ENCODE results near the gene PTH1R. TPM values are rescaled to one million over a fixed set of nuclear protein-coding genes. Genes with fewer than 3 reads are reported as not detected.
A peak's percentile ranks its signal among the peaks of the same experiment; 100 is the strongest.

Gene PTH1R
- total RNA-seq, 1 donor from 2014 or later: 36.4 TPM

GRCh38 chr3:46922871-46923558 lies 45.5 kb downstream of the PTH1R start:
- no peak overlapping the region for H3K4me3 Mint-ChIP-seq
- H3K36me3 Mint-ChIP-seq: peaks cover 38% of the 10 kb centered on the region
- H3K4me1 Mint-ChIP-seq: no peaks in the 10 kb centered on the region
- no peak for DNase-seq (ENCODE audit: low spot score in 2 of 2, unreplicated experiment in 2 of 2)
- H3K9me3 Mint-ChIP-seq: peaks cover 14% of the 10 kb centered on the region
- H3K27me3 Mint-ChIP-seq (ENCODE audit: low read depth): no peaks in the 10 kb centered on the region
- no peak for TF ChIP-seq CTCF (IDR thresholded peaks at IDR 0.05; ENCODE audit: unreplicated experiment)
- H3K27ac Mint-ChIP-seq: no peak overlapping the region

- DNase-seq (ENCODE audit: low spot score in 2 of 2, unreplicated experiment in 2 of 2): no peak
- Mint-ChIP-seq H3K4me1 (no peaks in the 10 kb centered on the region), H3K9me3 (peaks cover 14% of the 10 kb centered on the region), H3K27ac (no peak overlapping the region), H3K27me3 (ENCODE audit: low read depth) (no peaks in the 10 kb centered on the region), H3K4me3 (no peak overlapping the region), H3K36me3 (peaks cover 38% of the 10 kb centered on the region)
- peak; percentile 63 for TF ChIP-seq CTCF (IDR thresholded peaks at IDR 0.05; ENCODE audit: unreplicated experiment)
These were observed 46.2 kb downstream of the PTH1R start for GRCh38 chr3:46923559-46924350.

GRCh38 chr3:46924921-46925584 lies 47.5 kb downstream of the PTH1R start:
- Mint-ChIP-seq H3K4me3 (no peak overlapping the region), H3K9me3 (peaks cover 11% of the 10 kb centered on the region), H3K27me3 (ENCODE audit: low read depth) (no peaks in the 10 kb centered on the region), H3K4me1 (no peaks in the 10 kb centered on the region), H3K36me3 (peaks cover 30% of the 10 kb centered on the region), H3K27ac (no peak overlapping the region)
- DNase-seq (ENCODE audit: low spot score in 2 of 2, unreplicated experiment in 2 of 2): no peak
- TF ChIP-seq CTCF (IDR thresholded peaks at IDR 0.05; ENCODE audit: unreplicated experiment): no peak

- Mint-ChIP-seq H3K27me3 (ENCODE audit: low read depth) (no peaks in the 10 kb centered on the region), H3K27ac (no peak overlapping the region), H3K36me3 (peaks cover 27% of the 10 kb centered on the region), H3K4me1 (peaks cover 2% of the 10 kb centered on the region), H3K4me3 (no peak overlapping the region), H3K9me3 (peaks cover 11% of the 10 kb centered on the region)
- TF ChIP-seq CTCF (IDR thresholded peaks at IDR 0.05; ENCODE audit: unreplicated experiment): no peak
- no peak for DNase-seq (ENCODE audit: low spot score in 2 of 2, unreplicated experiment in 2 of 2)
These were observed 48.0 kb downstream of the PTH1R start for GRCh38 chr3:46925585-46925934.

- peaks cover 7% of the 10 kb centered on the region for H3K4me1 Mint-ChIP-seq
These were observed 48.5 kb downstream of the PTH1R start for GRCh38 chr3:46926039-46926438.

More at GRCh38 chr3:46926039-46926438, 48.5 kb downstream of the PTH1R start:
- Mint-ChIP-seq H3K36me3 (peaks cover 24% of the 10 kb centered on the region), H3K27ac (no peak overlapping the region), H3K9me3 (peaks cover 11% of the 10 kb centered on the region), H3K4me3 (no peak overlapping the region), H3K27me3 (ENCODE audit: low read depth) (no peaks in the 10 kb centered on the region)
- TF ChIP-seq CTCF (IDR thresholded peaks at IDR 0.05; ENCODE audit: unreplicated experiment): no peak
- DNase-seq (ENCODE audit: low spot score in 2 of 2, unreplicated experiment in 2 of 2): no peak

All from mesothelial cell of epicardium (in vitro differentiated cells).